ENCODE measurements around the gene GPR137B.
A peak's percentile ranks its signal among the peaks of the same experiment; 100 is the strongest.

GRCh38 chr1:236150311-236150955, 8.1 kb downstream of the GPR137B start:
- no peak for TF ChIP-seq RNF2 (IDR thresholded peaks at IDR 0.05; ENCODE audit: borderline replicate concordance, low read depth, low read length, missing control alignments, poor library complexity, severe bottlenecking)
- peak in 1 of 3 experiments; percentile 4; a peak in 1 of 4 replicates for TF ChIP-seq CTCF (IDR thresholded peaks at IDR 0.05; ENCODE audit: control extremely low read depth in 1 of 3, insufficient read depth in 1 of 3, low read depth in 1 of 3, low read length in 3 of 3)
- TF ChIP-seq E2F6 (IDR thresholded peaks at IDR 0.05) = no peak
- no peak for TF ChIP-seq SRF (IDR thresholded peaks at IDR 0.05; ENCODE audit: low read depth, low read length)
- no peak for TF ChIP-seq CTBP2 (IDR thresholded peaks at IDR 0.05; ENCODE audit: borderline replicate concordance, insufficient read depth, insufficient read length, low read length)
- TF ChIP-seq TBP (IDR thresholded peaks at IDR 0.05; ENCODE audit: low read depth, low read length) = no peak
- no peak for TF ChIP-seq ASH2L (IDR thresholded peaks at IDR 0.05; ENCODE audit: low read length)
- no peak for TF ChIP-seq SP1 (IDR thresholded peaks at IDR 0.05; ENCODE audit: low read depth, low read length)
- no peak for TF ChIP-seq ATF3 (IDR thresholded peaks at IDR 0.05; ENCODE audit: insufficient read depth, low read depth, low read length)
- no peak for TF ChIP-seq POLR2AphosphoS5 (IDR thresholded peaks at IDR 0.05; ENCODE audit: low read depth, low read length)
- no peak for TF ChIP-seq SIN3A (conservative IDR thresholded peaks at IDR 0.05 in 1 of 2, IDR thresholded peaks at IDR 0.05 in 1 of 2; ENCODE audit: low read depth in 1 of 2, low read length in 2 of 2)
- no peak for TF ChIP-seq CREB1 (IDR thresholded peaks at IDR 0.05)
- TF ChIP-seq RXRA (IDR thresholded peaks at IDR 0.05; ENCODE audit: insufficient read depth, low read depth, low read length) = no peak
